B cell (primary cell): ENCODE results near the gene CDK6. TPM values are rescaled to one million over a fixed set of nuclear protein-coding genes. Genes with fewer than 3 reads are reported as not detected.

Experiments used
- ATAC-seq: fragments of 200-7000 bp; cut with Tn5 transposase; one replicate; pipeline ENCODE4 v1.10.0; 2021; ENCODE audit warnings: low read depth, mild to moderate bottlenecking, moderate number of reproducible peaks, moderate library complexity
- CTCF ChIA-PET: fragments of 350-600 bp; sonication (Branson Sonifier 250); formaldehyde crosslinking; loops from one replicate; lab custom pipeline; 2021; ENCODE audit warnings: antibody characterized with exemption, inconsistent platforms; lab: Charles Lee
- POLR2A ChIA-PET: fragments of 350-600 bp; sonication (Branson Sonifier 250); formaldehyde crosslinking; loops from one replicate; lab custom pipeline; 2021; ENCODE audit warnings: antibody characterized with exemption; lab: Charles Lee
- DNase-seq: peaks from one replicate; pipeline ENCODE4 v3.0.0; 2013
- H2AFZ ChIP-seq: 2 replicates; pipeline ENCODE4 v1.6.1; 2012; ENCODE audit warnings: mild to moderate bottlenecking, low read depth, low read length; ENCODE audit not compliant: insufficient read depth, poor library complexity, severe bottlenecking
- H3K27ac ChIP-seq, 2 donors: 1 replicate in 1 of 2; 2 replicates in 1 of 2; pipeline ENCODE4 v1.5.1; 2012 to 2013; ENCODE audit warnings: low read length in 2 of 2, mild to moderate bottlenecking in 2 of 2, moderate library complexity in 1 of 2
- H3K27me3 ChIP-seq, 4 experiments: fragments of 200-600 bp in 1 of 4; sonication (generic) in 1 of 4; replicated peaks in 1 of 4; 1 replicate in 2 of 4; 2 replicates in 2 of 4; pipeline versions ENCODE4 v1.6.1 to v1.7.0; 2013 to 2016; ENCODE audit warnings: low read length in 3 of 4, mild to moderate bottlenecking in 2 of 4, mixed read lengths in 1 of 4, moderate library complexity in 1 of 4; ENCODE audit not compliant: insufficient read depth in 4 of 4, control insufficient read depth in 3 of 4; ENCODE audit errors: control extremely low read depth in 1 of 4
- H3K36me3 ChIP-seq, 2 experiments: replicated peaks in 1 of 2; 1 replicate in 1 of 2; 2 replicates in 1 of 2; pipeline versions ENCODE4 v1.6.1 to v1.7.1; 2013; ENCODE audit warnings: low read length in 1 of 2; ENCODE audit not compliant: insufficient read depth in 2 of 2, control insufficient read depth in 1 of 2; ENCODE audit errors: control extremely low read depth in 1 of 2, extremely low read depth in 1 of 2
- H3K4me1 ChIP-seq, 2 donors: fragments of 200-600 bp in 1 of 2; sonication (generic) in 1 of 2; 1 replicate in 1 of 2; 2 replicates in 1 of 2; pipeline versions ENCODE4 v1.5.1 to v1.6.1; 2013 to 2017; ENCODE audit warnings: low read length in 2 of 2; ENCODE audit not compliant: control insufficient read depth in 2 of 2, insufficient read depth in 2 of 2
- H3K4me2 ChIP-seq: replicated peaks from 2 replicates; pipeline ENCODE3; 2012; ENCODE audit warnings: mild to moderate bottlenecking, low read depth, low read length; ENCODE audit not compliant: poor library complexity, severe bottlenecking
- H3K4me3 ChIP-seq, 5 experiments: fragments of 200-600 bp in 1 of 5; sonication (generic) in 1 of 5; 1 replicate in 3 of 5; 2 replicates in 2 of 5; pipeline versions ENCODE4 v1.5.1 to v1.7.0; 2011 to 2016; ENCODE audit warnings: low read length in 4 of 5, mild to moderate bottlenecking in 4 of 5, low read depth in 2 of 5, control low read depth in 1 of 5, moderate library complexity in 1 of 5; ENCODE audit not compliant: insufficient read depth in 1 of 5; ENCODE audit errors: control extremely low read depth in 1 of 5, extremely low read depth in 1 of 5
- H3K79me2 ChIP-seq: fragments of 200-600 bp; sonication (generic); one replicate; pipeline ENCODE4 v1.6.0; 2016; ENCODE audit warnings: low read length; ENCODE audit not compliant: control insufficient read depth, insufficient read depth
- H3K9ac ChIP-seq: fragments of 200-600 bp; sonication (generic); 2 replicates; pipeline ENCODE4 v1.6.1; 2017; ENCODE audit warnings: mild to moderate bottlenecking, low read length, moderate library complexity
- H3K9me3 ChIP-seq, 3 donors: one replicate each; pipeline versions ENCODE4 v1.6.1 to v1.7.1; 2013; ENCODE audit warnings: low read length in 2 of 3; ENCODE audit not compliant: control insufficient read depth in 2 of 3, insufficient read depth in 1 of 3; ENCODE audit errors: control extremely low read depth in 1 of 3
- H4K20me1 ChIP-seq: 2 replicates; pipeline ENCODE4 v1.6.0; 2012; ENCODE audit warnings: mild to moderate bottlenecking, low read length; ENCODE audit not compliant: insufficient read depth, control insufficient read depth, poor library complexity, severe bottlenecking
- H3K27ac Mint-ChIP-seq: one replicate; pipeline ENCODE4 v1.8.0; 2021; ENCODE audit warnings: mixed read lengths
- H3K27me3 Mint-ChIP-seq: one replicate; pipeline ENCODE4 v1.8.0; 2021; ENCODE audit warnings: mixed read lengths
- H3K4me1 Mint-ChIP-seq: one replicate; pipeline ENCODE4 v1.8.0; 2021; ENCODE audit warnings: mixed read lengths
- H3K4me3 Mint-ChIP-seq: one replicate; pipeline ENCODE4 v1.8.0; 2021; ENCODE audit warnings: mixed read lengths
- H3K9me3 Mint-ChIP-seq: one replicate; pipeline ENCODE4 v1.8.0; 2022; ENCODE audit warnings: mixed read lengths; ENCODE audit not compliant: insufficient read depth
- EZH2 ChIP-seq: IDR thresholded peaks from 2 replicates; pipeline ENCODE4 v1.6.1; 2012; ENCODE audit warnings: borderline replicate concordance, low read depth, mild to moderate bottlenecking, moderate library complexity, low read length; ENCODE audit not compliant: insufficient read depth, poor library complexity, severe bottlenecking
- WGBS: methylation state at CpG from one replicate; pipeline ENCODE4 v1.1.5; 2013; ENCODE audit warnings: missing lambda C conversion rate; ENCODE audit not compliant: insufficient coverage; 5-methylcytosine and 5-hydroxymethylcytosine counted together
- intact Hi-C: fragments of 100-400 bp; cut with micrococcal nuclease; formaldehyde crosslinking; loops from one replicate; pipeline ENCODE4 v1.10.0; 2022
- polyA plus RNA-seq: library from polyadenylated mRNA; depleted of rRNA; stranded (reverse); fragments of >200 nt; gene quantifications from 2 replicates; pipeline ENCODE4 v1.2.3, GENCODE V29; 2012
- total RNA-seq, 2 donors: library from RNA; stranded (reverse); fragments of 120-200 nt in 1 of 2; gene quantifications; 1 replicate in 1 of 2; 2 replicates in 1 of 2; pipeline versions ENCODE4 v1.2.3 to v1.2.4, GENCODE V29; 2013 to 2022
- TF ChIP-seq, protein P1 (sequence below): fragments of 200-600 bp; IDR thresholded peaks from one replicate; pipeline ENCODE4 v1.8.0; 2022; ENCODE audit warnings: antibody characterized with exemption, mild to moderate bottlenecking

The CDK6 gene
- total and polyA plus RNA-seq, 2 donors (not counting 1 experiment from before 2014, with no cell fraction given), result 3.0 to 14.6 TPM

DNA sequence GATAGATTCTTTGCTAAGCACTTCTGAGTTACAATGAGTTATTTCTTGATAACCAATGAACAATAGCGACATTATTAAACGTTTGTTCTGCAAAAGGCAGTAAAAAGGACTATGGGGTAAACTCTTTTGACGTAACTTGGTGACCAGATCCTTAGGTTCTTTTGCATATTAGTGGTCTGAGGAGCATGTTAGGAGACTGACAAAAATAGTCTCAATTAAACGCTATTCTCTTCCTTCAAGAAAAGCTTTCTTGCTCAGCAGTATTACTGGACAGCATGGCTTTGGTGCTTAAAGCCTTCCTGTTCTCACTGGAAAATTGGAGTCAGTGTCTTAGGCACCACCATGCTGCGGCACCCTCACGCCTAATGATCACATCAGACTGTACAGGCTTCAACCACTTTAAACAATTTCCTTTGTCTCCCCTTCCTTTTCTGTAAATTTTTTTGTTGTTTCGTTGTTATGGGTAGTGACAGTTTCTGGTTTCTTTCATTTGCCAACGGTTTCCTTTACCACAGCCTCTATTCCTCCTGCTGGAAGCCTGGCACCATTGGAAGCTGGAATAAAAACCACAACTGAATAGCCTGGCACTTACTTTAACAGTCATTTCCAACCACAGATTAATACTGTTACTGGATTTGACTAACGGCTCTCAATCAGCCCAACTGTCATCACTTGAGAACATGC lies 197.0 kb downstream of the CDK6 start:
- Mint-ChIP-seq H3K27ac (peak overlapping the region; percentile 11), H3K4me1 (peaks cover 31% of the 10 kb centered on the region), H3K27me3 (no peaks in the 10 kb centered on the region), H3K4me3 (no peak overlapping the region), H3K9me3 (no peaks in the 10 kb centered on the region)
- no peaks in the 10 kb centered on the region for H4K20me1 ChIP-seq
- H3K9me3 ChIP-seq, result no peaks in the 10 kb centered on the region
- H3K36me3 ChIP-seq, result no peaks in the 10 kb centered on the region
- H3K79me2 ChIP-seq, result no peaks in the 10 kb centered on the region
- H3K27ac ChIP-seq, result no peak overlapping the region
- no peaks in the 10 kb centered on the region for H3K27me3 ChIP-seq
- no peak overlapping the region for H2AFZ ChIP-seq
- no peak overlapping the region for H3K9ac ChIP-seq
- 42% methylated on average over 4 of the region's 9 CpGs for WGBS
- H3K4me2 ChIP-seq, result no peak overlapping the region
- ChIA-PET POLR2A (no interaction called here), CTCF (no interaction called here)
- no peak for DNase-seq
- H3K4me1 ChIP-seq, result peaks cover 13 to 19% of the 10 kb centered on the region in 2 donors
- no peak for ATAC-seq
- intact Hi-C loops, result no loop called here
- TF ChIP-seq EZH2, result no peak
- TF ChIP-seq, protein P1, sequence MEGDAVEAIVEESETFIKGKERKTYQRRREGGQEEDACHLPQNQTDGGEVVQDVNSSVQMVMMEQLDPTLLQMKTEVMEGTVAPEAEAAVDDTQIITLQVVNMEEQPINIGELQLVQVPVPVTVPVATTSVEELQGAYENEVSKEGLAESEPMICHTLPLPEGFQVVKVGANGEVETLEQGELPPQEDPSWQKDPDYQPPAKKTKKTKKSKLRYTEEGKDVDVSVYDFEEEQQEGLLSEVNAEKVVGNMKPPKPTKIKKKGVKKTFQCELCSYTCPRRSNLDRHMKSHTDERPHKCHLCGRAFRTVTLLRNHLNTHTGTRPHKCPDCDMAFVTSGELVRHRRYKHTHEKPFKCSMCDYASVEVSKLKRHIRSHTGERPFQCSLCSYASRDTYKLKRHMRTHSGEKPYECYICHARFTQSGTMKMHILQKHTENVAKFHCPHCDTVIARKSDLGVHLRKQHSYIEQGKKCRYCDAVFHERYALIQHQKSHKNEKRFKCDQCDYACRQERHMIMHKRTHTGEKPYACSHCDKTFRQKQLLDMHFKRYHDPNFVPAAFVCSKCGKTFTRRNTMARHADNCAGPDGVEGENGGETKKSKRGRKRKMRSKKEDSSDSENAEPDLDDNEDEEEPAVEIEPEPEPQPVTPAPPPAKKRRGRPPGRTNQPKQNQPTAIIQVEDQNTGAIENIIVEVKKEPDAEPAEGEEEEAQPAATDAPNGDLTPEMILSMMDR, result no peak
- no peak overlapping the region for H3K4me3 ChIP-seq

DNA sequence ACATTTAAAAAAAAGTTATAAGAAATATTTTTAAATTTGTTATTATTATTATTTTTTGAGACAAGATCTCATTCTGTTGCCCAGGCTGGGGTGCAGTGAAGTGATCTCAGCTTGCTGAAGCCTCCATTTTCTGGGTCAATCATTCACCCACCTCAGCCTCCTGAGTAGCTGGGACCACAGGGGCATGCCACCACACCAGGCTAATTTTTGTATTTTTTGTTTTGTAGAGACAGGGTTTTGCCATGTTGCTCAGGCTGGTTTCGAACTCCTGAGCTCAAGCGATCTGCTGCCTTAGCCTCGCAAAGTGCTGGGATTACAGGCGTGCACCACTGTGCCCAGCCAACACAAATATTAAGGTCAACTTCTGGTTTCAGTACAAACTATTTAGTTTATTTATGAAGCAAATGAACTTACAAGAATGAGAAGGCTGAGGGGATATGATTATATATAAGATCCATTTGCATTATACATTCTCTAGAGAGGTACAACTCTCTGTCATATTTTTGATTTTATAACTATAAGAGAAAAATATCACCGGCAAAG lies 200.3 kb downstream of the CDK6 start:
- Mint-ChIP-seq H3K4me3 (no peak overlapping the region), H3K27me3 (no peaks in the 10 kb centered on the region)
- H3K9me3 ChIP-seq, result no peaks in the 10 kb centered on the region

More for the DNA sequence above, 200.3 kb downstream of the CDK6 start:
- whole genome bisulfite sequencing, result no CpG with 5 or more reads among the region's 5 CpGs
- Mint-ChIP-seq H3K9me3 (no peaks in the 10 kb centered on the region), H3K27ac (no peak overlapping the region), H3K4me1 (peaks cover 37% of the 10 kb centered on the region)
- Histone ChIP-seq H3K36me3 (no peaks in the 10 kb centered on the region), H3K4me3 (no peak overlapping the region), H3K9ac (no peak overlapping the region), H3K27me3 (no peaks in the 10 kb centered on the region), H2AFZ (no peak overlapping the region), H4K20me1 (no peaks in the 10 kb centered on the region), H3K27ac (no peak overlapping the region), H3K79me2 (no peaks in the 10 kb centered on the region), H3K4me1 (peaks cover 6 to 7% of the 10 kb centered on the region in 2 donors), H3K4me2 (no peak overlapping the region)
- intact Hi-C loops, result no loop called here
- ATAC-seq (no peak), DNase-seq (no peak)
- ChIA-PET POLR2A (no interaction called here), CTCF (interaction anchor here (0.9 kb wide), 1 partner anchor 15 kb away, joined by 4 read pairs; no protein-coding TSS in a partner anchor)
- TF ChIP-seq EZH2, result no peak
- TF ChIP-seq, protein P1, result no peak
